PC-9 (cell line): ENCODE measurements around the gene SAYSD1. TPM values are rescaled to one million over a fixed set of nuclear protein-coding genes. Genes with fewer than 3 reads are reported as not detected.

Source experiments
- BruUV-seq: library from RNA; stranded (reverse); fragments of 400-500 nt; replicated peaks from 2 replicates; lab custom pipeline; 2021; lab: Mats Ljungman, UMichigan
- CTCF ChIA-PET: fragments of 300-600 bp; sonication (Branson Sonifier 250); formaldehyde crosslinking; loops from one replicate; lab custom pipeline; 2022; ENCODE audit warnings: antibody characterized with exemption; lab: Charles Lee
- POLR2A ChIA-PET: fragments of 300-600 bp; sonication (Branson Sonifier 250); formaldehyde crosslinking; loops from one replicate; lab custom pipeline; 2022; ENCODE audit warnings: antibody characterized with exemption; ENCODE audit not compliant: unreplicated experiment; lab: Charles Lee
- DNase-seq, 2 experiments: peaks; one replicate each; pipeline versions ENCODE4 v3.0.0 to v3.0.0-alpha.2; 2015 to 2022; ENCODE audit warnings: mixed read lengths in 1 of 2
- H2AFZ ChIP-seq: fragments of 200-600 bp; sonication (generic); 2 replicates; pipeline ENCODE4 v1.8.1; 2017; ENCODE audit warnings: antibody characterized with exemption
- H3F3A ChIP-seq: fragments of 200-600 bp; sonication (generic); 2 replicates; pipeline ENCODE4 v1.8.1; 2017; ENCODE audit warnings: antibody characterized with exemption, mild to moderate bottlenecking, low read depth; ENCODE audit not compliant: insufficient read depth
- H3K27ac ChIP-seq: fragments of 200-600 bp; sonication (generic); 2 replicates; pipeline ENCODE4 v1.6.1; 2016; ENCODE audit warnings: mixed run types
- H3K27me3 ChIP-seq: fragments of 200-600 bp; sonication (generic); 2 replicates; pipeline ENCODE4 v1.6.1; 2016; ENCODE audit warnings: low read depth, mixed run types; ENCODE audit not compliant: insufficient read depth
- H3K36me3 ChIP-seq: fragments of 200-600 bp; sonication (generic); 2 replicates; pipeline ENCODE4 v1.6.1; 2016; ENCODE audit warnings: low read depth, mixed run types
- H3K4me1 ChIP-seq: fragments of 200-600 bp; sonication (generic); replicated peaks from 2 replicates; pipeline ENCODE4 v1.6.1; 2016; ENCODE audit warnings: mixed run types; ENCODE audit not compliant: insufficient read depth
- H3K4me2 ChIP-seq: fragments of 200-600 bp; sonication (generic); 2 replicates; pipeline ENCODE4 v1.6.1; 2017; ENCODE audit warnings: mixed run types
- H3K4me3 ChIP-seq: fragments of 200-600 bp; sonication (generic); 2 replicates; pipeline ENCODE4 v1.6.1; 2016; ENCODE audit warnings: mixed run types
- H3K79me2 ChIP-seq: fragments of 200-600 bp; sonication (generic); 2 replicates; pipeline ENCODE4 v1.6.1; 2017; ENCODE audit warnings: low read depth, mixed run types
- H3K9me2 ChIP-seq: fragments of 200-600 bp; sonication (generic); 2 replicates; pipeline ENCODE4 v1.8.1; 2017; ENCODE audit warnings: mild to moderate bottlenecking; ENCODE audit not compliant: insufficient read depth
- H3K9me3 ChIP-seq: fragments of 200-600 bp; sonication (generic); 2 replicates; pipeline ENCODE4 v1.8.1; 2016; ENCODE audit warnings: low read depth; ENCODE audit not compliant: insufficient read depth
- H4K20me1 ChIP-seq: fragments of 200-600 bp; sonication (generic); 2 replicates; pipeline ENCODE4 v1.8.1; 2017; ENCODE audit not compliant: insufficient read depth
- CTCF ChIP-seq: fragments of 200-600 bp; sonication (generic); conservative IDR thresholded peaks from 2 replicates; pipeline ENCODE4 v1.6.1; 2017; ENCODE audit warnings: mixed run types, antibody characterized with exemption, mild to moderate bottlenecking, moderate library complexity
- EZH2 ChIP-seq: fragments of 200-600 bp; sonication (generic); IDR thresholded peaks from 2 replicates; pipeline ENCODE4 v1.8.0; 2017; ENCODE audit warnings: antibody characterized with exemption, low read depth
- intact Hi-C: fragments of 100-400 bp; cut with micrococcal nuclease; formaldehyde crosslinking; loops from one replicate; pipeline ENCODE4 v1.10.0; 2022; ENCODE audit not compliant: unreplicated experiment
- total RNA-seq: library from RNA; stranded (reverse); gene quantifications from 2 replicates; pipeline ENCODE4 v1.2.3, GENCODE V29; 2021

The SAYSD1 gene
- total RNA-seq, 1 experiment from 2014 or later = 12.2 TPM

DNA sequence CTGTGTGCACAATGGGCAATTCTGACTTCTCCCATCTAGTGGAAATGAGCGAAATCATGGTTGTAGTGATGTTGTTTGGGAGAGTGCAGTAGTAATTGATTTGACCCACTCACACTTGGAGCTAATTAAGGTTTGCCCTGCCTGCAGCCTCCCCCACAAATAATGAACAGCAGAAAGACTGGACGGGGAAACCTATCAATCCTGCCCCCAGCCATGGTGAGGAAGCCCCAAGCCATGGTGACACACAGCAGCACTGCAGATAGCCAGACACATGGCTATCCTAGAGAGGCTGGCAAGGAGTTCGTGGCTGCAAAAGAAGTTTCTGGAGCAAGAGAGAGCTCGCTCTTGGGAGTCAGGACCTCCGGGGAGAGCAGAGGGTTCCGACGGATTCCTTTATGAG is 27.8 kb downstream of the SAYSD1 start:
- DNase-seq = no peak
- ChIA-PET CTCF (no interaction called here), POLR2A (no interaction called here)
- Histone ChIP-seq H3K27me3 (peaks cover 100% of the 10 kb centered on the region), H3F3A (no peaks in the 10 kb centered on the region), H3K9me3 (no peaks in the 10 kb centered on the region), H3K36me3 (no peaks in the 10 kb centered on the region), H3K27ac (no peak overlapping the region), H3K79me2 (no peaks in the 10 kb centered on the region), H3K4me3 (no peak overlapping the region), H3K4me1 (no peaks in the 10 kb centered on the region), H3K4me2 (no peak overlapping the region), H3K9me2 (no peaks in the 10 kb centered on the region), H4K20me1 (no peaks in the 10 kb centered on the region), H2AFZ (no peak overlapping the region)
- BruUV-seq = no TSS peak
- TF ChIP-seq CTCF = no peak
- TF ChIP-seq EZH2 = no peak
- intact Hi-C loops = loop anchor here (5.0 kb wide), 2 partner anchors 70 to 215 kb away; no protein-coding TSS in a partner anchor

DNA sequence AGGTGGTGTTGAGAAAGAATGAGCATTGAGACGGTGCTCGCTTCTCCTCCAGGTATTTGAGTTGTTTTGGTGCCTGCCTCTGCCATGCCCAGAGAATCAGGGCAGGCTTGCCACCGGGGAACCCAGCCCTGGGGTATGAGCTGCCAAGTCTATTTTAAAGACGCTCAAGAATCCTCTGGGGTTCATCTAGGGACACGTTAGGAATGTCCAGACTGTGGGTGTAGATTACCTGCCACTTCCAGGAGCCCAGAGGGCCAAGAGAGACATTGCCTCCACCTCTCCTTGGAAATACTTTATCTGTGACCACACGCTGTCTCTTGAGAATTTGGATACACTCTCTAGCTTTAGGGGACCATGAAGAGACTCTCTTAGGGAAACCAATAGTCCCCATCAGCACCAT is 28.3 kb downstream of the SAYSD1 start:
- no peak for TF ChIP-seq CTCF
- TF ChIP-seq EZH2 = no peak
- no peak for DNase-seq
- Histone ChIP-seq H3K9me3 (no peaks in the 10 kb centered on the region), H3K4me2 (no peak overlapping the region), H4K20me1 (no peaks in the 10 kb centered on the region), H2AFZ (no peak overlapping the region), H3K27ac (no peak overlapping the region), H3K4me1 (no peaks in the 10 kb centered on the region), H3K27me3 (peaks cover 100% of the 10 kb centered on the region), H3F3A (no peaks in the 10 kb centered on the region), H3K36me3 (no peaks in the 10 kb centered on the region), H3K9me2 (no peaks in the 10 kb centered on the region), H3K79me2 (no peaks in the 10 kb centered on the region), H3K4me3 (no peak overlapping the region)
- POLR2A ChIA-PET = no interaction called here
- intact Hi-C loops = loop anchor here (5.0 kb wide), 2 partner anchors 71 to 216 kb away; no protein-coding TSS in a partner anchor
- CTCF ChIA-PET = no interaction called here
- BruUV-seq = no TSS peak

GRCh38 chr6:39086294-39086693 is 28.7 kb downstream of the SAYSD1 start:
- H3K27me3 ChIP-seq = peaks cover 100% of the 10 kb centered on the region
- H3K4me2 ChIP-seq = no peak overlapping the region
- no peaks in the 10 kb centered on the region for H3K79me2 ChIP-seq
- no peaks in the 10 kb centered on the region for H3K9me3 ChIP-seq
- TF ChIP-seq EZH2 = no peak
- no peak for TF ChIP-seq CTCF
- H3K27ac ChIP-seq = no peak overlapping the region
- no peak for DNase-seq
- H4K20me1 ChIP-seq = no peaks in the 10 kb centered on the region
- no peaks in the 10 kb centered on the region for H3F3A ChIP-seq
- H3K9me2 ChIP-seq = no peaks in the 10 kb centered on the region
- ChIA-PET POLR2A (no interaction called here), CTCF (no interaction called here)
- intact Hi-C loops = loop anchor here (5.0 kb wide), 2 partner anchors 71 to 216 kb away; no protein-coding TSS in a partner anchor
- H3K36me3 ChIP-seq = no peaks in the 10 kb centered on the region
- BruUV-seq = no TSS peak
- H3K4me3 ChIP-seq = no peak overlapping the region
- no peak overlapping the region for H2AFZ ChIP-seq
- no peaks in the 10 kb centered on the region for H3K4me1 ChIP-seq
